GM13976 (cell line): ENCODE results near the gene KRTAP19-4.
"Not testable (repeated sequence)": the region's sequence is repeated elsewhere in the genome, so short reads cannot be mapped to it uniquely, and the experiment has no call there.

ENCODE experiments used
- DNase-seq: peaks from one replicate; pipeline ENCODE4 v3.0.0; 2012; ENCODE audit warnings: low spot score
- CTCF ChIP-seq: IDR thresholded peaks from 2 replicates; pipeline ENCODE4 v1.5.1; 2012; ENCODE audit warnings: borderline replicate concordance, mild to moderate bottlenecking; ENCODE audit not compliant: insufficient read depth; ENCODE audit errors: extremely low read depth, missing control alignments, control extremely low read depth
- in situ Hi-C: fragments of 300-500 bp; cut with MboI; formaldehyde crosslinking; loops from one replicate; pipeline ENCODE4 v1.12.0; 2022; ENCODE audit warnings: low sequenced_read_pairs, mixed read lengths, inconsistent platforms; ENCODE audit not compliant: unreplicated experiment

The KRTAP19-4 gene

GRCh38 chr21:30497065-30497464, at the start of gene KRTAP19-4:
Gene KRTAP19-4 (minus strand): TSS chr21:30497165. CDS start chr21:30497110, 55 bp downstream.
- no peak for DNase-seq
- no peak for TF ChIP-seq CTCF

GRCh38 chr21:30541764-30542163, 44.8 kb upstream of the KRTAP19-4 start, which contains the start of gene KRTAP19-6:
Gene KRTAP19-6 (minus strand): TSS chr21:30541864. CDS start chr21:30541833, 31 bp downstream.
- TF ChIP-seq CTCF = no peak
- in situ Hi-C loops = loop anchor here (25.0 kb wide), 1 partner anchor 104 kb away; the partner anchor contains the start of genes KRTAP13-3, KRTAP13-4 and KRTAP15-1
- DNase-seq = no peak

More at GRCh38 chr21:30497065-30497464, at the start of gene KRTAP19-4:
- in situ Hi-C loops = no loop called here

- in situ Hi-C loops = no loop called here
- no peak for TF ChIP-seq CTCF
- DNase-seq = no peak
These were observed 21.9 kb upstream of the KRTAP19-4 start for GRCh38 chr21:30518876-30519275.

DNA sequence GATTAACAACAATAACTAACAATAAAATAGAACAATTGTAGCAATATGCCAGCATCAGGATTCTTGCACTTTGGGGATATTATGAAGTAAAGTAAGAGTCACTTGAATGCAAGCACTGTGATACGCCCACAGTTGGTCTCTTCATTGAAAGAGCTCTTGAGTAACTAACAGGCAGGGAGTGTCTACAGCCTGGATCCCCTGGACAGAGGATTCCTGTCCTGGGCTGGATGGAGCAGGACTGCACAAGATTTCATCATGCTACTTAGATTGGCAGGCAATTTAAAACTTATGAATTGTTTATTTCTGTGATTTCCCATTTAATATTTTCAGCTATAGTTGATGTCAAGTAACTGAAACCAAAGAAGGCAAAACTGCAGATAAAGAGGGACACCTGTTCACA, 18.7 kb upstream of the KRTAP19-4 start:
- in situ Hi-C loops = no loop called here
- no peak for TF ChIP-seq CTCF
- no peak for DNase-seq

DNA sequence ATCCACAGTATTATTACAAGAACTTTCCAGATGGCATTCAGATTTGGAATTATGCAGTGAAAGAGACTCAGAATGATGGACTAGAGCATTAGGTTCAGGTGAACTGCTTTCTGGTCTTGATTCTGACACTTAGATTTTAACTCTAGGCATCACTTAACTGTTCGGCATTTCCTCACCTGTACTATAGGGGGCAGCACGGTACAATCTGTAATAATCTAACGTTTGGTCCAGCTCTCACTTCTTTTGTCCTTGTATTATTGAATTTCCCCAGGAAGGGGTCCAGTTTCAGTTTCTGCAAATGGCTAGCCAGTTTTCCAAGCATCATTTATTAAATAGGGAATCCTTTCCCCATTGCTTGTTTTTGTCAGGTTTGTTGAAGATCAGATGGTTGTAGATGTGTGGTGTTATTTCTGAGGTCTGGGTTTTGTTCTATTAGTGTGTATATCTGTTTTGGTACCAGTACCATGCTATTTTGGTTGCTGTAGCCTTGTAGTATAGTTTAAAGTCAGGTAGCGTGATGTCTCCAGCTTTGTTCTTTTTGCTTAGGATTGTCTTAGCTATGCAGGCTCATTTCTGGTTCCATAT, 8.7 kb upstream of the KRTAP19-4 start:
- peak; percentile 5 for TF ChIP-seq CTCF
- DNase-seq, in situ Hi-C loops: not testable (repeated sequence)

- DNase-seq = no peak
- in situ Hi-C loops = no loop called here
- TF ChIP-seq CTCF = no peak
These were observed 5.1 kb upstream of the KRTAP19-4 start, which contains the start of gene KRTAP19-5 for GRCh38 chr21:30502041-30502440. Gene KRTAP19-5 (minus strand): TSS chr21:30502141. CDS start chr21:30502090, 51 bp downstream.

DNA sequence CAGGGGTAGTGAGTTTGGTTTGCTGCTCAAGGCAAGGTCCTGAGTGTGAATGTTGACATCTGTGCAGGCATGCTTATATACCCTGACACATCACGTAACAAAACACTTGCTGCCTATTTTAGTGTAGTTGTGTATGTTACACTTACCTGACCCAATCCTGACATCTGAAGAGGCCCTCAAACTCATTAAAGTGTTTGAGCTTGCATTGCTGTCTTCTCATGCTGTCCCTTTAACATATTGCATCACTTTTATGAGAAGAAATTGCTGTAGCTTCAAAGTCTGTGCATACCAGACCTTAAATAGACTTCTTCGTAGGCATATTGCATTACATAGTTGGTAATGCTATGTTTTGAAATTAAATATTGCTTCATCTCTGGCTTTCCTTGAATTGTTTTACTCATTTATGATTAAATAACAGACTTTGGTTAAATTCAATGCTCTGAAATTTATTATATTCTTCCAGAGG, 5.0 kb downstream of the KRTAP19-4 start, which contains the start of gene KRTAP19-3:
TSS of gene KRTAP19-3 (minus strand) at position 51 of the 466 bp plus-strand sequence. CDS start 56 bp downstream, outside the sequence.
- DNase-seq = no peak
- no peak for TF ChIP-seq CTCF
- in situ Hi-C loops = no loop called here
